ENCODE results near the gene ABR.

DNA sequence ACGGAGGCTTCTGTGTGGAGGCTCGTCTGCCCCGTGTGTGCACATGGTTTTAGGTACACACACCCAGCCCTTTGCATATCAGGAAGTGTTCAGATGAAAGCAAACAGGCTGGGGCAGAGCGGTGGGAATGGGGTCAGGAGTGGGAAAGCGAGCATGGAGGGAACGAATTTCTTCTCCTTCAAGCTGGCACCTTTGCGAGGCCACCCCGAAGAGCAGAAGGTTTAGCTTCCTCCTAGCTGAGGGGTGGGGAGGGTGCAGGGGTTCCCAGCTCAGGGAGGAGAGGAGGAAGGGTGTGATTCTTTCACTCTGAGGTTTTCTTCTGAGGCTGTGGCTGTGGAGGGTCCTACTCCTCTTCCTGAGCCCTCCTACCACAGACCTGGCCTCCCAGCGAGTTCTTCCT is 83.6 kb downstream of the ABR start:
- TF ChIP-seq, protein P1, sequence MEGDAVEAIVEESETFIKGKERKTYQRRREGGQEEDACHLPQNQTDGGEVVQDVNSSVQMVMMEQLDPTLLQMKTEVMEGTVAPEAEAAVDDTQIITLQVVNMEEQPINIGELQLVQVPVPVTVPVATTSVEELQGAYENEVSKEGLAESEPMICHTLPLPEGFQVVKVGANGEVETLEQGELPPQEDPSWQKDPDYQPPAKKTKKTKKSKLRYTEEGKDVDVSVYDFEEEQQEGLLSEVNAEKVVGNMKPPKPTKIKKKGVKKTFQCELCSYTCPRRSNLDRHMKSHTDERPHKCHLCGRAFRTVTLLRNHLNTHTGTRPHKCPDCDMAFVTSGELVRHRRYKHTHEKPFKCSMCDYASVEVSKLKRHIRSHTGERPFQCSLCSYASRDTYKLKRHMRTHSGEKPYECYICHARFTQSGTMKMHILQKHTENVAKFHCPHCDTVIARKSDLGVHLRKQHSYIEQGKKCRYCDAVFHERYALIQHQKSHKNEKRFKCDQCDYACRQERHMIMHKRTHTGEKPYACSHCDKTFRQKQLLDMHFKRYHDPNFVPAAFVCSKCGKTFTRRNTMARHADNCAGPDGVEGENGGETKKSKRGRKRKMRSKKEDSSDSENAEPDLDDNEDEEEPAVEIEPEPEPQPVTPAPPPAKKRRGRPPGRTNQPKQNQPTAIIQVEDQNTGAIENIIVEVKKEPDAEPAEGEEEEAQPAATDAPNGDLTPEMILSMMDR (IDR thresholded peaks at IDR 0.05; ENCODE audit: low read length): no peak
- TF ChIP-seq EZH2 (optimal IDR thresholded peaks at IDR 0.05; ENCODE audit: low read depth, low read length): no peak

All from MM.1S (cell line).